Stimulated activated CD4-positive, alpha-beta T cell treated with anti-CD3 and anti-CD28 coated beads, Interleukin-4, amount 100 ng/mL, for 24 hours (primary cell): ENCODE data around the gene RSL24D1.
A peak's percentile ranks its signal among the peaks of the same experiment; 100 is the strongest.
"Not testable (repeated sequence)": the region's sequence is repeated elsewhere in the genome, so short reads cannot be mapped to it uniquely, and the experiment has no call there.

Experiments used
- DNase-seq: peaks from one replicate; pipeline ENCODE4 v3.0.0-alpha.2; 2020

Gene RSL24D1

GRCh38 chr15:55204464-55204863 is 7.7 kb upstream of the RSL24D1 start:
- no peak for DNase-seq

GRCh38 chr15:55202206-55202605 is 5.5 kb upstream of the RSL24D1 start:
- DNase-seq = no peak

- no peak for DNase-seq
These were observed 2.0 kb upstream of the RSL24D1 start for GRCh38 chr15:55198706-55199105.

GRCh38 chr15:55197719-55198118 is 978 bp upstream of the RSL24D1 start:
- DNase-seq = no peak

- no peak for DNase-seq
These were observed 593 bp upstream of the RSL24D1 start for GRCh38 chr15:55197362-55197705.

GRCh38 chr15:55195996-55196395 is 745 bp downstream of the RSL24D1 start:
- DNase-seq = no peak

- DNase-seq = no peak
These were observed 2.5 kb downstream of the RSL24D1 start for GRCh38 chr15:55194256-55194655.

GRCh38 chr15:55186331-55186730 is 10.4 kb downstream of the RSL24D1 start:
- no peak for DNase-seq

GRCh38 chr15:55183679-55184078 is 13.1 kb downstream of the RSL24D1 start:
- DNase-seq = no peak

- no peak for DNase-seq
These were observed 17.6 kb downstream of the RSL24D1 start for GRCh38 chr15:55179141-55179540.

- DNase-seq = no peak
These were observed 26.4 kb downstream of the RSL24D1 start for GRCh38 chr15:55170361-55170760.

- DNase-seq = peak; percentile 56
These were observed 28.3 kb downstream of the RSL24D1 start for GRCh38 chr15:55168350-55168974.

GRCh38 chr15:55164284-55164683 is 32.5 kb downstream of the RSL24D1 start:
- DNase-seq = no peak

GRCh38 chr15:55151631-55152030 is 45.1 kb downstream of the RSL24D1 start:
- DNase-seq = no peak

- DNase-seq = not testable (repeated sequence)
These were observed 53.6 kb downstream of the RSL24D1 start for GRCh38 chr15:55143132-55143531.

- DNase-seq = no peak
These were observed 62.8 kb downstream of the RSL24D1 start for GRCh38 chr15:55133972-55134371.

- no peak for DNase-seq
These were observed 64.1 kb downstream of the RSL24D1 start for GRCh38 chr15:55132672-55133071.
